Activated CD8-positive, alpha-beta memory T cell treated with anti-CD3 and anti-CD28 coated beads for 24 hours (primary cell): ENCODE results near the gene PALS2.
A peak's percentile ranks its signal among the peaks of the same experiment; 100 is the strongest.

ENCODE experiments used
- DNase-seq: peaks from one replicate; pipeline ENCODE4 v3.0.0-alpha.2; 2020

Gene PALS2

GRCh38 chr7:24572997-24573553, at the start of gene PALS2:
PALS2 (plus strand) TSS chr7:24573452; CDS start chr7:24623668, 50,216 bp downstream.
- peak; percentile 89 for DNase-seq

- DNase-seq, result no peak
Observed at GRCh38 chr7:24531255-24531654, 42.0 kb upstream of the PALS2 start.

- DNase-seq, result no peak
Observed at GRCh38 chr7:24536682-24537081, 36.6 kb upstream of the PALS2 start.

- no peak for DNase-seq
Observed at GRCh38 chr7:24540956-24541355, 32.3 kb upstream of the PALS2 start.

- no peak for DNase-seq
Observed at GRCh38 chr7:24545215-24545614, 28.0 kb upstream of the PALS2 start.

- no peak for DNase-seq
Observed at GRCh38 chr7:24548390-24548789, 24.9 kb upstream of the PALS2 start.

GRCh38 chr7:24549991-24550390, 23.3 kb upstream of the PALS2 start:
- DNase-seq, result no peak

GRCh38 chr7:24555184-24555583, 18.1 kb upstream of the PALS2 start:
- no peak for DNase-seq

- no peak for DNase-seq
Observed at GRCh38 chr7:24555719-24556118, 17.5 kb upstream of the PALS2 start.

- no peak for DNase-seq
Observed at GRCh38 chr7:24560772-24561171, 12.5 kb upstream of the PALS2 start.

GRCh38 chr7:24566274-24566673, 7.0 kb upstream of the PALS2 start:
- no peak for DNase-seq

GRCh38 chr7:24570983-24571382, 2.3 kb upstream of the PALS2 start:
- no peak for DNase-seq

GRCh38 chr7:24572016-24572392, 1.2 kb upstream of the PALS2 start:
- DNase-seq, result no peak

GRCh38 chr7:24572393-24572996, 757 bp upstream of the PALS2 start:
- DNase-seq, result peak; percentile 68

- DNase-seq, result peak; percentile 83
Observed at GRCh38 chr7:24573554-24574338, 494 bp downstream of the PALS2 start.

GRCh38 chr7:24574386-24574785, 1.1 kb downstream of the PALS2 start:
- no peak for DNase-seq

- DNase-seq, result no peak
Observed at GRCh38 chr7:24574950-24575349, 1.7 kb downstream of the PALS2 start.

GRCh38 chr7:24576171-24577025, 3.1 kb downstream of the PALS2 start:
- DNase-seq, result no peak

- no peak for DNase-seq
Observed at GRCh38 chr7:24578052-24578451, 4.8 kb downstream of the PALS2 start.

GRCh38 chr7:24580283-24580946, 7.2 kb downstream of the PALS2 start:
- no peak for DNase-seq

GRCh38 chr7:24582166-24582565, 8.9 kb downstream of the PALS2 start:
- no peak for DNase-seq

GRCh38 chr7:24587853-24588252, 14.6 kb downstream of the PALS2 start:
- DNase-seq, result peak; percentile 68

- DNase-seq, result no peak
Observed at GRCh38 chr7:24591152-24591551, 17.9 kb downstream of the PALS2 start.
